GM20000 (cell line): ENCODE results near the gene ARHGAP4.
A peak's percentile ranks its signal among the peaks of the same experiment; 100 is the strongest.

Experiments used
- DNase-seq: peaks from one replicate; pipeline ENCODE4 v3.0.0; 2012; ENCODE audit warnings: low spot score
- TF ChIP-seq, protein P1 (sequence below): IDR thresholded peaks from 2 replicates; pipeline ENCODE4 v1.5.1; 2012; ENCODE audit warnings: mild to moderate bottlenecking, control low read depth; ENCODE audit errors: extremely low read depth, missing control alignments

Gene ARHGAP4

DNA sequence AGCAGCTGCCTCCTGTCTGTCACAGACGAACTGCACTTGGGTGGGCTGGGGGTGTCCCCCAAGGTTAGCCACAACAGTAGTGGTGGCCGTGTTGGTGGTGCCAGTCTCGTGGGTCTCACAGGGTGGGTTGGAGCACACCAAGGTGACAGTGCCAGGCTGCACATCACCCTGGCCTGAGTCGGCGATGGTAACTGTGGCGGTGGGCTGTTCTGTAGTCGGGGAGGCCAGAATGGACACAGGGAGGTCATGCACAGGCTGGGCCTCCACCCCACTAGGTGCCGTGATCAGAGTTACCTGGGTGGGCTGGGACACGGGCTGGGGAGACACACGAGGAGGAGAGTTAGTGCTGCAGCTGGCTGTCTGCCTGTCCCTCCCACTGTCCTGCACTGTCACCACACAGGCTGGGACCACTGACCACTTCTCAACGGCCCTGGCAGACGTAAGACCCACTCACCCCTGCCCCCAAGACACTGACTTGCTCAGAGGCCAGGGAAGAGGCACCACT, 29.2 kb upstream of the ARHGAP4 start:
- TF ChIP-seq, protein P1, sequence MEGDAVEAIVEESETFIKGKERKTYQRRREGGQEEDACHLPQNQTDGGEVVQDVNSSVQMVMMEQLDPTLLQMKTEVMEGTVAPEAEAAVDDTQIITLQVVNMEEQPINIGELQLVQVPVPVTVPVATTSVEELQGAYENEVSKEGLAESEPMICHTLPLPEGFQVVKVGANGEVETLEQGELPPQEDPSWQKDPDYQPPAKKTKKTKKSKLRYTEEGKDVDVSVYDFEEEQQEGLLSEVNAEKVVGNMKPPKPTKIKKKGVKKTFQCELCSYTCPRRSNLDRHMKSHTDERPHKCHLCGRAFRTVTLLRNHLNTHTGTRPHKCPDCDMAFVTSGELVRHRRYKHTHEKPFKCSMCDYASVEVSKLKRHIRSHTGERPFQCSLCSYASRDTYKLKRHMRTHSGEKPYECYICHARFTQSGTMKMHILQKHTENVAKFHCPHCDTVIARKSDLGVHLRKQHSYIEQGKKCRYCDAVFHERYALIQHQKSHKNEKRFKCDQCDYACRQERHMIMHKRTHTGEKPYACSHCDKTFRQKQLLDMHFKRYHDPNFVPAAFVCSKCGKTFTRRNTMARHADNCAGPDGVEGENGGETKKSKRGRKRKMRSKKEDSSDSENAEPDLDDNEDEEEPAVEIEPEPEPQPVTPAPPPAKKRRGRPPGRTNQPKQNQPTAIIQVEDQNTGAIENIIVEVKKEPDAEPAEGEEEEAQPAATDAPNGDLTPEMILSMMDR = no peak
- no peak for DNase-seq

DNA sequence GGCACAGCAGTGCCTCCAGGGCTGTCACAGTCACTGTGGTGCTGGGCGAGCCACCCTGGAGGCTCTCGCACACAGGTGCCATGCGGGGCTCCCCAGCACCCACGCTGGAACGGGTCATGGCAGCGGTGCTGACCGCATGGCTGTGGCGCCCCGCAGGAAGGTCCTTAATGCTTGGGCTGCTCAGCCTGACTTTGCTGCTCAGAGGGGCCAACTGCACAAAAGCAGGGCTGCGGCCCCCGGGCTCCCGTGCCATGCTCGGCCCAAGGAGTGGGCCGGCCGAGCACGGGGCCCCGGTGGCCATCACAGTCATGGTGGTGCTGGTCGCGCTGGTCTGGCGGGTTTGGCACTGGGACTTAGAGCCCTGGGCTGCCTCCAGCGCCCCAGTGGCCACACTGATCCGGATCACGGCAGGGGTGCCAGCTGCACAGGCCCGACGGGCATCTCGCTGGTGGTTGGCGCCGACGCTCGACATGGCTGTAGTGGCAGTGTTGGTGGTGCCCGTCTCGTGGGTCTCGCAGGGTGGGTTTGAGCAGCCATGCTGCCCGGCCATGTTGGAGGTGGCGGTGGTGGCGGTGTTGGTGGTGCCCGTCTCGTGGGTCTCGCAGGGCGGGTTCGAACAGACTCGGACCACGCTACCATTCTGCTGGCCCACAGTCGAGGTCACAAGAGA, 28.6 kb upstream of the ARHGAP4 start:
- TF ChIP-seq, protein P1 = no peak
- no peak for DNase-seq

- no peak for DNase-seq
- TF ChIP-seq, protein P1 = no peak
Measured at GRCh38 chrX:153953892-153954557, 28.0 kb upstream of the ARHGAP4 start.

GRCh38 chrX:153953342-153953830, 27.3 kb upstream of the ARHGAP4 start:
- DNase-seq = peak; percentile 86
- TF ChIP-seq, protein P1 = peak; percentile 72

- DNase-seq = no peak
- TF ChIP-seq, protein P1 = no peak
Measured at GRCh38 chrX:153952373-153953026, 26.4 kb upstream of the ARHGAP4 start.

GRCh38 chrX:153951683-153952372, 25.8 kb upstream of the ARHGAP4 start:
- DNase-seq = no peak
- TF ChIP-seq, protein P1 = no peak

- TF ChIP-seq, protein P1 = no peak
- no peak for DNase-seq
Measured at GRCh38 chrX:153950127-153950526, 24.1 kb upstream of the ARHGAP4 start.
